ENCODE measurements around the gene MYO7A.

MYO7A gene

DNA sequence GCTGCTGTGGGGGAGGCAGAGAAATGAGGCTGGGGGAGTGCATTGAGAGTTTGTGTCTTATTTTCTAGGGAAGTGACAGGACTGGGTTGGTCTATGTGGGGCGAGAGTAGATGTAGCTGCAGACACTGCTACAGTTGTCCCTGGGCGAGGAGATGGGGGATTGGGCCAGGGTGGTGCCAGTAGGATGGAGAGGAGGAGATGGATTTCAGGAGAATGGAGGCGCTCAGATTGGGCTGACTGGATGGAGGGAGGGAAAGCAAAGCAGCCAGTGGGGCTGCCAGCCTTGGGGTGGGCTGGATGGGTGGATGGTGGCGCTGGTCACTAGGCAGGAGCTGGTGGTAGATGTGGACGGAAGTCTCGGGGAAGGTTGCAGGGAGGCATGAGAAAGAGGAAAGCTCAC is 16.1 kb upstream of the MYO7A start:
- DNase-seq (ENCODE audit: low read depth): no peak

DNA sequence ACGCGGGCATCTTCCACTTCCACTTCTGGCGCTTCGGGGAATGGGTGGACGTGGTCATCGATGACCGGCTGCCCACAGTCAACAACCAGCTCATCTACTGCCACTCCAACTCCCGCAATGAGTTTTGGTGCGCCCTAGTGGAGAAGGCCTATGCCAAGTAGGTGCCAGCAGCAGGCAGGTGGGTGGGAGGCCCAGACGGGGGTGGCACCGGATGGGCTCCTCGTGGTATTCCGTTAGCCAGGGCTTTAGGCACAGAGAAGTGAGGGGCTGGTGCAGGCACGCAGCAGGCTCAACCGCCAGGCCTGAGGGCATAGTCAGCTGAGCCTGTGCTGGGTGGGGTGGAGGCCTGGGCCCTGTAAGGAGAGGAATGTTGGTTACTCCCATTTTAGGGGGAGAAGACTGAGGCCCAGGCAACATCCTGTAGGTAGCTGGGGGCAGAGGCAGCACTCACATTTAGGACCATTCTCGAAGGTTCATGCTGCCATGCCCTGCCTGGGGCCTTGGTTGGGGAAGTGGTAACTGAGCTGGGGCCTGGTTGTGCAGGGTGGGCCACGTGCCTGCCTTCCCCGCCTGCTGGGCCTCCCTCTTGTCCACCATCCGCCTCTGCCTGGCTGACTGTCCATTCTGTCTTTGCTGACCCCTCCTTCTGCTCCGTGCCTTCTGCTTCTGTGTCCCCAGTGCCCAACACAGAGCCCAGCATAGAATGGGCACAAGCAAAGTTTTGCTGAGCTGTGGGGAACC is 15.2 kb upstream of the MYO7A start:
- no peak for DNase-seq (ENCODE audit: low read depth)

DNA sequence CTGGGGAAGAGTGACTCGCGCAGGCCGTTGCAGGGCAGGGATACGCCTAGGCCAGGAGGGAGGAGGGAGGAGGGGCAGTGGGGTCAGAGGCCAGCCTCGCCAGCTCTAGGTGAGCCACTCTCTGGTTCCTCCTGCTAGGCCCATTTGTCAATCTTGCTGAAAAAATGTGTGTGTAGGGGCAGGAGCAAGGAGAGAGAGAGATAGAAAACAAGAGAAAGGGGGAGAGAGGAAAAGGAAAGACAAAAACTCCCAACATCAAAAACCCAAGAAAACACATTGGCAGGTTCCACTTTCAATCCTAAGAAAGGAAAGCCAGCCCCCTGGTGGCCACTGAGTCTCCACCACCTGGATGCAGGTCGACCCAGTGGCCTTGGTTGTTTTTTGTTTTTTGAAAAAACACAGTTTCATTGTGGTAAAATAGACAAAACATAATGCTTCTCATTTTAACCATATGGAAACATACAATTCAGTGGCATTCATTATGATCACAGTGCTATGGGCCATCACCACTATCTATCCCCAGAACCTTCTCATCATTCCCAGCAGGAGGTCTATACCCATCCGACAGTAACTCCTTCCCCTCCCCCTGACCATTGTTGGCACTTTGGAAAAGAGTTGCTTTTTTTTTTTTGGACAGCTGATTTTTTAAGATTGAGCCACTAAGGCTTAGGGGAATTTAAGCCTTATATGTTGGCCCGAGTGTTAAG is 14.5 kb upstream of the MYO7A start:
- DNase-seq (ENCODE audit: low read depth): no peak

DNA sequence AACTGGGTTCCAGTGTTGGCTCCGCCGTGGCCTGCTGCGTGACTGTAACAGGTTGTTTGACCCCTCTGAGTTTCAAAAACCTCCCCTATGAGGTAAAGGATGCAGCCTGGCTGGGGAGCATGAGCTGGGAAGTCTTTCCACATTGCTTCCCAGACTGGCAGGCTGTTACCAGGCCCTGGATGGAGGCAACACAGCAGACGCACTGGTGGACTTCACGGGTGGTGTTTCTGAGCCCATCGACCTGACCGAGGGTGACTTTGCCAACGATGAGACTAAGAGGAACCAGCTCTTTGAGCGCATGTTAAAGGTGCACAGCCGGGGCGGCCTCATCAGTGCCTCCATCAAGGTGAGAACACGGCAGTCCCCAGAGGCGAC is 14.0 kb upstream of the MYO7A start:
- no peak for DNase-seq (ENCODE audit: low read depth)

DNA sequence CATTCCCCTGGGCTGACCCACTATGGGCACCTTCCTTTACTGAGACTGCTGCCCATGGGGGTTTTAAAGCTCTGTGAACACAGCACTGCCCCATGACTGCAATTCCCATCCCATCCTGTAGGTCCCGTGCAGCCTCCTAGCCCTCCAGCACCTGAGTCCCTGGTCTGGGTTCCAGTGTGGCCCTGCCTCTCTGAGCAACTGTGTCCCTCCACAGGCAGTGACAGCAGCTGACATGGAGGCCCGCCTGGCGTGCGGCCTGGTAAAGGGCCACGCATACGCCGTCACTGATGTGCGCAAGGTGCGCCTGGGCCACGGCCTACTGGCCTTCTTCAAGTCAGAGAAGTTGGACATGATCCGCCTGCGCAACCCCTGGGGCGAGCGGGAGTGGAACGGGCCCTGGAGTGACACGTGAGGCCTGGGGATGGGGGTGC is 12.8 kb upstream of the MYO7A start:
- no peak for DNase-seq (ENCODE audit: low read depth)

DNA sequence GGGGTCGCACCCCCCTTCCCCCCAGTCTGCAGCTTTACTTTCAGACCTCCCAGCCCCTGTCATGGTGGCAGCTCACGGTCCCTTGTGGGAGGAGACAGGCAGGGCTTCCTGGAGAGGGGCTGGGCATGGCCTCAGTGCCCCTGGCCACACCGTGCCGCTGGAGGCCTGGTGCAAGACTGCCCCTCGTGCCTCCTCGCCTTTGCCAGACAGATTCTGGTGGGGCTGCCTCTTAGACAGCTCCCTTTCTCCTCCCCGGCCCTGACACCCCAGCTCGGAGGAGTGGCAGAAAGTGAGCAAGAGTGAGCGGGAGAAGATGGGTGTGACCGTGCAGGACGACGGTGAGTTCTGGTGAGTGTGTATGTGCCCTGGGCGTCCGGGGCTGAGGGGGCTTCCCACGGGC is 12.1 kb upstream of the MYO7A start:
- DNase-seq (ENCODE audit: low read depth): no peak

DNA sequence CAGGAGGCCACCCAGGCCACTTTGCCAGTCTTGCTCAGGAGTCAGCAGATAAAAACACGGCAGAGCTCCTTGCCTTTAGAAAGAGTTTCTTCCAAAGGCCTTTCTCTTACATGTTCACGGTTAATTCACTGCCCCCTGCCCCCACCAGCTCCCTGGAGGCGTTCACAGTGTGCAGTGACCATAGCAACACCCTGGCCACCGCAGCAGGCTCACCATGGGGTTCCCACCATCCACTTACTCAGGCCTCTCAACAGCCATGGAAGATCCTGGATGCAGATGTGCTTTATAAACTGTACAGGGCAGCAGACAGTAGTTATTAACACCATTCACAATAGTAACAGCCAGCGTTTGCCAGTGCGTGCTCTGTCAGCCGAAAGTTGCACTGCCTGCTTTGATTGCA is 10.6 kb upstream of the MYO7A start:
- DNase-seq (ENCODE audit: low read depth): no peak

DNA sequence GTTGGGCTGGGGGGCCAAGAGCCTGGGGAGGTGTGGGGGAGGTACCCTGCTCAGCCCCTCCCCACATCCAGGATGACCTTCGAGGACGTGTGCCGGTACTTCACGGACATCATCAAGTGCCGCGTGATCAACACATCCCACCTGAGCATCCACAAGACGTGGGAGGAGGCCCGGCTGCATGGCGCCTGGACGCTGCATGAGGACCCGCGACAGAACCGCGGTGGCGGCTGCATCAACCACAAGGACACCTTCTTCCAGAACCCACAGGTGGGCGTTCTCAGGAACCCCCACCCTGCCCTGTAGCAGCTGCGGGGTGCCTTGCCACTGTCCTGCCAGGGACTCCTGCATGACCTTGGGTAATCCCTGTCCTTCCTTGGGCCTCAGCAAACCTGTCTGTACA is 10.0 kb upstream of the MYO7A start:
- no peak for DNase-seq (ENCODE audit: low read depth)

DNA sequence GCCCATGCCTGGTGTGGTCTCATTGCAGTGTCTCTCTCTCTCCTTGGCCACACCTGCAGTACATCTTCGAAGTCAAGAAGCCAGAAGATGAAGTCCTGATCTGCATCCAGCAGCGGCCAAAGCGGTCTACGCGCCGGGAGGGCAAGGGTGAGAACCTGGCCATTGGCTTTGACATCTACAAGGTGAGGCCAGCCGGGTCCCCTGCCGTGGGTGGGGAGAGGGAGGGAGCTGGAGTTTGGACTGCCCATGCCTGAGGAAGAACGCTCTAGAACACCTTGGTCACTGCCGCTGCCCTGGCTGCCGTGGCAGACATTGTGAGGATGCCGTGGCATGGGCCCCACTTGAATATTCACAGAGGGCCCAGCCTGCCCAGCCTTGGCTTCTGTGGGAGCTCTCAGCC is 9.1 kb upstream of the MYO7A start:
- no peak for DNase-seq (ENCODE audit: low read depth)

DNA sequence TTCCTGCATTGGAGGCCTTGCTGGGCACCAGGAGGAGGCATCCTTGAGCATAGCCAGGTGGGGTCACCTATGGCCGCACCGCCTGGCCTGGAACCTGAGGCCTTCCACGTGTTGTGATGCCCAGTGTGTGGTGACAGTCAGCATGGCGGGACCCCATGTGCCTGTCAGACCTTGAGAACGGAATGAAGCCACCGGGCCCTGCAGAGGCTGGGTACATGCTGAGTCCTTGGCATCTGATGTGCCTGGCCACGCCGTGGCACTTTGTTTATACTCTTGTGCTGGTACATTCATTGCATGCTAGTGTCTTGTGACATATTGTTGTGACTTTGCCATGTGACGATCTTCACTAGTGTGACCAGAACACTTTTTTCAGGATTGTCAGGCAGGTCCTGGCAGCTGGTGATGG is 8.5 kb upstream of the MYO7A start:
- DNase-seq (ENCODE audit: low read depth): no peak

DNA sequence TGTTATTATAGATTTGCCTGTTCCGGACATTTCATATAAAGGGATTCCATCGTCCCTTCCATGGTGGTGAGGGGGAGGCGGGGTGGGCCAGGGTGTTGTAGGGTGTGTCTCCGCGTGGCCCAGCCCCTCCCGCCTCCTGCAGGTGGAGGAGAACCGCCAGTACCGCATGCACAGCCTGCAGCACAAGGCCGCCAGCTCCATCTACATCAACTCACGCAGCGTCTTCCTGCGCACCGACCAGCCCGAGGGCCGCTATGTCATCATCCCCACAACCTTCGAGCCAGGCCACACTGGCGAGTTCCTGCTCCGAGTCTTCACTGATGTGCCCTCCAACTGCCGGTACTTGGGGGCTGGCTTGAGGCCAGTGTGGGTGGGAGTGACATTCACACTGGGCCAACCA is 7.5 kb upstream of the MYO7A start:
- DNase-seq (ENCODE audit: low read depth): no peak

DNA sequence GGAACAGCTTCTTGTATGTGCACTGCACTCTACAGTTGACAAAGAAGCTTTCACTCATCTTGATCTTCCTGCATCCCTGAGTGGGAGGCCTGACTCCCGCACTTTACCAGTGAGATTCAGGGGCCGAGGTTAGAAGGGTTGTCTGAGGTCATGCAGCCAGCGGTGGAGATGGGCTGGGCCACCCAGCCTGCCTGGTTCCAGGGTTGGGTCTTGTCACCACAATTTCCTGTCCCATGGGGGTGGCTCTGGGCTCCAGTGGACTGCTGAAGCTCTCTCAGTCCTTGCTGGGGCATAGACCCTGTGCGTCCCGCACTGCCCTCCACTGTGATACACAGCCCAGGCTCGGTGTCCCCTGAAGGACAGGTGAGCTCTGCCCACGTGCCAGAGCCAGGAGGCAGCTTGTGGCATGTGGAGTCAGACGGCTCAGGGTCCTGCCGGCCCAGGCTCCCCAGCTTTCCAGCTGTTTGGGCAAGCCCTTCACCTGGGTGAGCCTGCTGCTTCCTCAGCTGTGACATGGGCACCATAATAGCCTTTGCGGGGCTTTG is 6.9 kb upstream of the MYO7A start:
- DNase-seq (ENCODE audit: low read depth): no peak

DNA sequence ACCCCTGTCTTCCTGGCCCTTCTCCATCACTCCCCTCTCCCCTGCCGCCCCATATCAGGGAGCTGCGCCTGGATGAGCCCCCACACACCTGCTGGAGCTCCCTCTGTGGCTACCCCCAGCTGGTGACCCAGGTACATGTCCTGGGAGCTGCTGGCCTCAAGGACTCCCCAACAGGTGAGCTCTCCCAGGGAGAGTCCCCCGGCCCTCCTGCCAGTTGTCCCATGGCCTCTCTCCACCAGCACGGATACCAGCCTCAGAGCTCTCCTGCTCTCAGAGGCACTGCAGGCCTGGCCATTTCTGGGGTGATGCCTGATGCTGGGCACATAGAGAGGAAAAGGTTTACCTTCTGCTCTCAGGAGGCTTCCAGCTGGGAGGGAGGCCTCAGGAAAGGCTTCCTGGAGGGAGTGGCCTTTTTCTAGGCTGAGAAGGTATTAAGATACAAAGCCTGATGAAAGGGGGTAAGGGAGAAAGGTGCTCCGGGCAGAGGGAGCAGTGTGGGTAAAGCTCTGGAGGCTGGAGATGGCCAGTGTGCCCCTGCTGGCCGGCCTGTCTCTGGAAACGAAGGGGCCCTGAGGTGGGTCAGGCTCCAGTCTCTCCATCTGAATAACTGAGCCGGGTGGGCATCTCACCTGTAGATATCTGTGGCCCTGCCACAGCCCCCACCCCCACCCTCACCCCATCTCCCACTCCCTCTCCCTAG is 6.0 kb upstream of the MYO7A start:
- no peak for DNase-seq (ENCODE audit: low read depth)

DNA sequence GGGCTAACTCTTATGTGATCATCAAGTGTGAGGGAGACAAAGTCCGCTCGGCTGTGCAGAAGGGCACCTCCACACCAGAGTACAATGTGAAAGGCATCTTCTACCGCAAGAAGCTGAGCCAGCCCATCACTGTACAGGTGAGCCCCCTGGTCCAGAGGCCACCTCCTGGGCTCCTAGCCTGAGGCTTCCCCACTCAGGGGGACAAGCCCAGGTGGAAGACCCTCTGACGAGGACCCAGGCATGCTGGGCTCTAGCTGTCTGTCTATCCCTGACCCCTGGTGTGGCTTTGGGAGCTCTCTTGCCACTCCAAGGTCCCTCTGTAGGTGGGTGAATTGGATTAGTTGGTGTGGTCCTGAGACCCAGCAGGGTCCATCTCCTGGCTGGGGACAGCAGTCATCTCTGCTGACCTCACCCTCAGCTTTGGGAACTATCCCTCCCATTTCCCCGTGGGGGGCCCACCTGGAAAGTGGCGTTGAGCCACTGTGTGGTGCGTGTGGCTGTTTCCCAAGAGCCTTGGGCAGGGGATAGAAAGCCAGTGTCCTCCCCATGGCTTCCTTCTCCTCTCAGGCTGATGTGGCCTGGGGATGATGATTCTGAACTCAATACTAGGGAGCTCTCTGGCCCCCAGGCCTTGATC is 5.4 kb upstream of the MYO7A start:
- DNase-seq (ENCODE audit: low read depth): no peak

DNA sequence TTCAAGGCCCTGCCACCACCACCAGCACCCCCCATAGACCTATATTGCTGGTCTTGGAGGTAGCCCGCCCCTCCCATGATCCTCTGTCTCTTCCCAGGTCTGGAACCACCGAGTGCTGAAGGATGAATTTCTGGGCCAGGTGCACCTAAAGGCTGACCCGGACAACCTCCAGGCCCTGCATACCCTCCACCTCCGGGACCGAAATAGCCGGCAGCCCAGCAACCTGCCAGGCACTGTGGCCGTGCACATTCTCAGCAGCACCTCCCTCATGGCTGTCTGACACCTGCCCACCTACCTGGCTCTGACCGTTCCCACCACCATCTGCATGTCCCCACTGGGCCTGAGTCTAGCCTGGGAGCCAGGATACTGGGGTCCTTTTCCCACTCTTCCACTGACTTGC is 4.5 kb upstream of the MYO7A start:
- DNase-seq (ENCODE audit: low read depth): no peak

DNA sequence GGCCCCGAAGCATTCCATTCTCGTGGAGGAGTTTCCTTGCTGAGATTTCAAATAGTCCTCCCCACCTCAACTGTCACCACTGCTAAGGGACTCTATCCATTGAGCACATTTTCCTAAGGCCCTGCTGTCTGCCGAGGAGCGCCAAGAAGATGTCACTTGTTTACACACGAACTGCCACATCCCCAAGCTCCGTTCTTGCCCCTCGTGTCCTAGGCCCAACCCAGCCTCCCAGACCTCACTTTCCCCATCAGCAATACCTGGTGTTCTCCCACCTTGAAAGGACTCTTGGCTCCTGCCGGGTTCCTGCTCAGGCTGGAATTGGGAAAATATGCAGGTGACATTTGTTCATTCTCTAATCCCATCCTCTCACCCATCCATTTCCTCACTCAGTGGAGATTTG is 4.0 kb upstream of the MYO7A start:
- DNase-seq (ENCODE audit: low read depth): no peak

DNA sequence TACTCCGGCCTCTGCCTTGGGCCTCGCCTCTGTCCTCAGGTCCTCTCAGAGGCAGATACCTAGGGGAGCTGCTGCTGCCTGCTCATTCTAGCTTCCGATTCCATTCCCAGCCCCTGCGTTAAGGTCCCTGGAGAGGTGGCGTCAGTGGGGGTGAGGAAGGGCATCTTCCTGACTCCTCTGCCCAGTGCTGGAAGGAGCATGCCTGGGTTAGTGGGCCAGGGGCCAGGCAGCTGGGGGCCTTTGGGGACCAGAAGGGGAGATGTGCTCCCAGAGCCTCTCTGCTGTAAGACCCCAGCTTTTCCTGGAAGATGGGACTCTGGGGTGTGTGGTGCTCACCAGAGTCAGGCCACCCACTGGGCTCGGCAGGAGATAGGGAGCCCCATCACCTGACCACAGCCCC is 3.6 kb upstream of the MYO7A start:
- DNase-seq (ENCODE audit: low read depth): no peak

DNA sequence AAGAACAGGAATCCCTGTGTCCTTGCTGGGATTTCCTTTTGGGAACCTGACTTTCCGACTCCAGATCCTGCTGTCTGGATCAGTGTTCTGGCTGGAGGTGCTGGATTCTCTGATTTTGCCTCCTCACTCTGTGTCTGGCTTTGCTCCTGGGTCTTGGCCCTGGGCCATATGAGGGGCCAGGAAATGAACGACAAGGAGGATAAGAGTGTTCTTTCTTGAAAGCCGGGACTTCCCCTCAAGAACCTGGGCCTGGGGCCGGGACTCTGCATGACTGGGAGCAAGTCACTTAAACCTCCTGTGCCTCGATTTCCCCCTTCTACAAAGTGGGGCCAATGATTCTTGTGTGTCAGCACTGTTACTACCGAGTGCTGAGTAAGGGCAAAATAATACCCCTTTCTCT is 2.9 kb upstream of the MYO7A start:
- DNase-seq (ENCODE audit: low read depth): no peak

DNA sequence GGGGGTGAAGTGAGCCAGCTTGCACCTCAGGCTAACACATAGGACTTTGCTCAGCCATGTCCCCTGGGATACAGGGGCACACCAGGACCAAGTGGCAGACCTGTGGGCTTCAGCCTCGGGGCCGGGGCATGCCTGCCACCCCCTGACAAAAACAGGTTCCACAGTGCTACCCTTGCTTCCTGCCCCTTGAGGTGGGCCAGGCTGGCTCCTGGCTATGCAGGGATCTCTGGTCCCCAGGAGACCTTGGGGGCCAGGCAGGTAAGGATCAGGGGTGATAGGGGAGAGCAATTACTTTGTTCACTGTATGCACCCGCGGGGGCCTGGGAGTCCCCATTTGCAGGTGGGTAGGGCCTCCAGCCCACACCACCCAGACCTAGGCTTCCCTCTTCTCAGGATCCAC is 2.4 kb upstream of the MYO7A start:
- DNase-seq (ENCODE audit: low read depth): no peak

DNA sequence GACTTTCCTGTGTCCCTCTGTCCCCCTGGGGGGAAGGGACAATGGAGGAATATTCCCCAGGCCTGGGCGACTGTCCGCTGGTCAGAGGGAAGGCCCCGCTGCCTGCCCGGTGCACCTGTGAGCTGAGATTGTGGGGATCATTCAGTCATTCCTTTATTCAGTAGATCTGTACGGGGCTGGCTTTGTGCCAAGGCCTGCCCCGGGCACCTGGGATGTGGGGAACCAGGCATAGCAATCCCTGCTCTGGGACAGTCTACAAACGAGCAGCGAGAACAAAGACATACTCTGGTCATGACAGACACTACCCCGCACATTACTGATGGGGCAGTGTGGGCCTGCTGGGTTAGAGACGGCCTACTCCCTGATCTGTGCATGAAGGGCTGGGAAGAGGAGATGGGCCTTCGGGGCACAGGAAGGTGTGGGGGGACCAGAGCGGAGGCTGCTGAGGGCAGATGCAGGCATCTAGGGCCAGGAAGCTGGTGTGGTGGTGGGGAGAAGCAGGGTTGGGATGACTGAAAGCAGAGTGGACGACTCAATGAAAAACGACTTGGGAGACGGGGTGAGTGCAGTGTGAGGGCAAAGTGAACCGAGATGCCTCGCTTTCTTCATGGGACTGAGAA is 1.8 kb upstream of the MYO7A start:
- DNase-seq (ENCODE audit: low read depth): no peak

DNA sequence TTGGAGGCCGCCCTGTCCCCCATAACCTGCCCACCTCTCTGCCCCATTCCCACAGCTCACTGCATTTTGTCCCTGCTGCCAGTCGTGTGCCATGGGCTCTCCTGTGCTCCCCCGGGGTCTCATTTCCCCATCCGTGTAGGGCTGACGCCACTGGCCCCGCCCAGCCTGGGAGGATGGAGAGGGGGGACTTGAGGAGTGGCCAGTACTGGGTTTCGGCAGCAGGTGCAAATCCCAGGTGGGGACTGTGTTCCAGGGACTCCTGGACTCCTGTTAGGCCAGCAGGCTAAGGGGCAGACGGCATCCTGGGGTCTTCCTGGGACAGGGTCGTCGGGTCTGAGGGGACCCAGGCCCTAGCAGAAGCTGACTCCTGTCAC is 1.2 kb upstream of the MYO7A start:
- no peak for DNase-seq (ENCODE audit: low read depth)

DNA sequence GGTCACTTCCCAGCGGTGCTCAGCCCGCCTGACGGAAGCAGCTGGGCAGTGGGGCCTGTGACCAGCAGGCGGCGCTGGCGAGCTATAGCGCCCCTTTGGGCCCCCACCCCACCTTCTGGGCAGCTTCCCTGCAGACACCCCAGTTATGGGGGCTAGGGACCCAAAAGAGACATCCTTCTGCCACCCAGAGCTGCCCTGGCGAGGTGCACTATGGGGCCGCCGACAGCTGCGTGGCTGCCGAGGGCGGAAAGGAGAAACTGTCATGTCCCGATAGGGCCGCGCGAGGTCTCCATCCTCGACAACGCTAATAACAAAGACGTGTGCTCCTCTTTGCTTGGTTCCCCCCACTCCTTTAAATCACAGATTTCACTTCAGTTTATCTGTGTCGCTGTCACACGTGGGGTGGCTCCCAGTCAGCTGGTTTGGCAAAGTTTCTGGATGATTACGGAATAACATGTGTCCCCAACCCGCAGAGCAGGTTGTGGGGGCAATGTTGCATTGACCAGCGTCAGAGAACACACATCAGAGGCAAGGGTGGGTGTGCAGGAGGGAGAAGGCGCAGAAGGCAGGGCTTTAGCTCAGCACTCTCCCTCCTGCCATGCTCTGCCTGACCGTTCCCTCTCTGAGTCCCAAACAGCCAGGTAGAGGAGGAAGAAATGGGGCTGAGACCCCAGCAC is 673 bp upstream of the MYO7A start:
- peak; percentile 50 for DNase-seq (ENCODE audit: low read depth)

All from activated T-cell treated with anti-CD3 and anti-CD28 coated beads for 48 hours (primary cell).